CD14-positive monocyte (primary cell): ENCODE measurements around the gene HSPG2. TPM values are rescaled to one million over a fixed set of nuclear protein-coding genes. Genes with fewer than 3 reads are reported as not detected.

Source experiments
- DNase-seq, 3 donors: peaks; one replicate each; pipeline ENCODE4 v3.0.0-alpha.2; 2011 to 2022
- H2AFZ ChIP-seq: 2 replicates; pipeline ENCODE4 v1.6.0; 2012; ENCODE audit warnings: mild to moderate bottlenecking, low read depth, low read length, inconsistent platforms; ENCODE audit not compliant: insufficient read depth, poor library complexity, severe bottlenecking
- H3K27ac ChIP-seq, 2 donors: 1 replicate in 1 of 2; 2 replicates in 1 of 2; pipeline ENCODE4 v1.5.1; 2012 to 2013; ENCODE audit warnings: low read length in 2 of 2, control low read depth in 1 of 2, inconsistent platforms in 1 of 2, low read depth in 1 of 2, mild to moderate bottlenecking in 1 of 2
- H3K27me3 ChIP-seq, 2 donors: one replicate each; pipeline versions ENCODE4 v1.6.0 to v1.6.1; 2011 to 2013; ENCODE audit warnings: low read length in 2 of 2; ENCODE audit not compliant: control insufficient read depth in 2 of 2, insufficient read depth in 2 of 2
- H3K36me3 ChIP-seq, 2 donors: replicated peaks in 1 of 2; 1 replicate in 1 of 2; 2 replicates in 1 of 2; pipeline versions ENCODE4 v1.5.1 to v1.6.1; 2012 to 2013; ENCODE audit warnings: low read length in 2 of 2, control low read depth in 1 of 2, inconsistent platforms in 1 of 2, mild to moderate bottlenecking in 1 of 2; ENCODE audit not compliant: insufficient read depth in 2 of 2, control insufficient read depth in 1 of 2
- H3K4me1 ChIP-seq, 2 donors: 1 replicate in 1 of 2; 2 replicates in 1 of 2; pipeline versions ENCODE4 v1.5.1 to v1.6.1; 2012 to 2013; ENCODE audit warnings: low read length in 2 of 2, control low read depth in 1 of 2, inconsistent platforms in 1 of 2, mild to moderate bottlenecking in 1 of 2, moderate library complexity in 1 of 2; ENCODE audit not compliant: insufficient read depth in 2 of 2, control insufficient read depth in 1 of 2
- H3K4me2 ChIP-seq: replicated peaks from 2 replicates; pipeline ENCODE3; 2012; ENCODE audit warnings: low read length, moderate library complexity, mild to moderate bottlenecking; ENCODE audit not compliant: poor library complexity, severe bottlenecking; ENCODE audit errors: extremely low read depth
- H3K4me3 ChIP-seq, 3 experiments: fragments of 200-600 bp in 1 of 3; sonication (generic) in 1 of 3; replicated peaks in 1 of 3; 1 replicate in 2 of 3; 2 replicates in 1 of 3; pipeline ENCODE4 v1.5.1; 2011 to 2013; ENCODE audit warnings: low read length in 3 of 3, mild to moderate bottlenecking in 3 of 3, control low read depth in 2 of 3, low read depth in 2 of 3, inconsistent platforms in 1 of 3, moderate library complexity in 1 of 3
- H3K79me2 ChIP-seq: 2 replicates; pipeline ENCODE4 v1.6.0; 2012; ENCODE audit warnings: mild to moderate bottlenecking, control low read depth, inconsistent platforms, low read length, moderate library complexity; ENCODE audit not compliant: insufficient read depth
- H3K9ac ChIP-seq: 2 replicates; pipeline ENCODE4 v1.6.0; 2017; ENCODE audit warnings: low read length, mild to moderate bottlenecking; ENCODE audit not compliant: insufficient read depth, poor library complexity, severe bottlenecking
- H3K9me3 ChIP-seq, 2 donors: replicated peaks in 1 of 2; 1 replicate in 1 of 2; 2 replicates in 1 of 2; pipeline versions ENCODE4 v1.5.1 to v1.6.1; 2012 to 2013; ENCODE audit warnings: low read length in 2 of 2, control low read depth in 1 of 2; ENCODE audit not compliant: control insufficient read depth in 1 of 2, insufficient read depth in 1 of 2
- H4K20me1 ChIP-seq: 2 replicates; pipeline ENCODE4 v1.6.0; 2012; ENCODE audit warnings: mild to moderate bottlenecking, low read length, control low read depth, moderate library complexity; ENCODE audit not compliant: insufficient read depth
- H3K27ac Mint-ChIP-seq, 7 donors: one replicate each; pipeline ENCODE4 v1.8.0; 2020; ENCODE audit warnings: mild to moderate bottlenecking in 7 of 7, mixed read lengths in 7 of 7, moderate library complexity in 6 of 7, inconsistent platforms in 2 of 7
- H3K27me3 Mint-ChIP-seq, 3 donors: one replicate each; pipeline ENCODE4 v1.8.0; 2021 to 2022; ENCODE audit warnings: low read depth in 3 of 3, mild to moderate bottlenecking in 3 of 3, mixed read lengths in 3 of 3, moderate library complexity in 3 of 3, inconsistent platforms in 1 of 3
- H3K36me3 Mint-ChIP-seq, 2 donors: one replicate each; pipeline ENCODE4 v1.8.0; 2020; ENCODE audit warnings: mixed read lengths in 2 of 2, inconsistent platforms in 1 of 2, mild to moderate bottlenecking in 1 of 2
- H3K4me1 Mint-ChIP-seq: one replicate; pipeline ENCODE4 v1.8.0; 2020; ENCODE audit warnings: mild to moderate bottlenecking, mixed read lengths
- H3K4me3 Mint-ChIP-seq, 2 donors: one replicate each; pipeline ENCODE4 v1.8.0; 2020; ENCODE audit warnings: mild to moderate bottlenecking in 2 of 2, mixed read lengths in 2 of 2, moderate library complexity in 1 of 2
- H3K9me3 Mint-ChIP-seq, 7 donors: one replicate each; pipeline ENCODE4 v1.8.0; 2020 to 2022; ENCODE audit warnings: mixed read lengths in 7 of 7, mild to moderate bottlenecking in 6 of 7, moderate library complexity in 6 of 7, inconsistent platforms in 2 of 7
- CTCF ChIP-seq: fragments of 200-600 bp; IDR thresholded peaks from one replicate; pipeline ENCODE4 v1.8.0; 2022; ENCODE audit warnings: antibody characterized with exemption, mild to moderate bottlenecking
- WGBS: methylation state at CpG from one replicate; pipeline ENCODE4 v1.1.5; 2013; ENCODE audit warnings: missing lambda C conversion rate; ENCODE audit not compliant: insufficient coverage; 5-methylcytosine and 5-hydroxymethylcytosine counted together
- intact Hi-C, 2 donors: fragments of 100-400 bp; cut with micrococcal nuclease; formaldehyde crosslinking; loops; one replicate each; pipeline versions ENCODE4 v1.15.0 to v1.15.1; 2023
- polyA plus RNA-seq, 3 donors: library from polyadenylated mRNA; depleted of rRNA in 1 of 3; unstranded in 2 of 3; stranded (reverse) in 1 of 3; fragments of 300-500 nt in 2 of 3; fragments of >200 nt in 1 of 3; fragmentation: Illumina TruSeq in 2 of 3; gene quantifications; 1 replicate in 2 of 3; 2 replicates in 1 of 3; pipeline ENCODE4 v1.2.3, GENCODE V29; 2012 to 2021

Gene HSPG2
- polyA plus RNA-seq, 3 donors: 0.44 TPM; not detected in 2

- Mint-ChIP-seq H3K9me3 (peaks cover 10 to 25% (median 21%) of the 10 kb centered on the region in 7 donors), H3K4me1 (no peaks in the 10 kb centered on the region), H3K27me3 (peaks cover 0 to 5% (median 1%) of the 10 kb centered on the region in 3 donors), H3K36me3 (peaks cover 1 to 9% of the 10 kb centered on the region in 2 donors), H3K4me3 (no peak overlapping the region), H3K27ac (no peak overlapping the region)
- intact Hi-C loops: no loop called here
- Histone ChIP-seq H2AFZ (no peak overlapping the region), H3K9ac (no peak overlapping the region), H3K4me3 (no peak overlapping the region), H3K4me1 (no peaks in the 10 kb centered on the region), H3K9me3 (peaks cover 7 to 22% of the 10 kb centered on the region in 2 donors), H3K4me2 (no peak overlapping the region), H3K79me2 (no peaks in the 10 kb centered on the region), H3K27me3 (no peaks in the 10 kb centered on the region), H3K27ac (no peak overlapping the region), H3K36me3 (no peaks in the 10 kb centered on the region), H4K20me1 (no peaks in the 10 kb centered on the region)
- no peak for TF ChIP-seq CTCF
- 96% methylated on average over 13 of the region's 23 CpGs for WGBS
- no peak for DNase-seq
Measured at GRCh38 chr1:21830792-21831453, 106.2 kb downstream of the HSPG2 start.

DNA sequence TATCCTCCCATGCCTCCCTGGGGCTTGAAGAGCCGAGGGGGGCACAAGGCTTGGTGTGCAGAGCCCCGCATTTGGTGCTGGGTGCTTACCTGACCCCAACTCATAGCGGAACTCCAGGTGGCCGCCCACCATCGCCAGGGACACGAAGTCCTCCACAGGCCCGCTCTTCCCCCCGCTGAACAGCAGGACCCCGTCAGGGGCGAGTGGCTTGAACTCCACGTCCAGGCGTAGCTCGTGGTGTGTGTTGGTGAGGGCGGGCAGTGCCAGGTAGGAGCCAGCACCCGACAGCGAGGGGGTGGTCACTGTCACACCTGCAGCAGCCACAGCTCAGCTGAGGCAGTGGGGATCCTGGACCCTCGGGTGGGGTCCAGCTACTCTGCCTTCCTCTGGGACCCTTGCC is 107.8 kb downstream of the HSPG2 start:
- intact Hi-C loops: no loop called here
- Histone ChIP-seq H3K79me2 (no peaks in the 10 kb centered on the region), H3K36me3 (no peaks in the 10 kb centered on the region), H2AFZ (no peak overlapping the region), H3K27ac (no peak overlapping the region), H3K4me1 (peaks cover 0 to under 1% of the 10 kb centered on the region in 2 donors), H4K20me1 (no peaks in the 10 kb centered on the region), H3K4me3 (no peak overlapping the region), H3K9me3 (peaks cover 3 to 16% of the 10 kb centered on the region in 2 donors), H3K9ac (no peak overlapping the region), H3K27me3 (no peaks in the 10 kb centered on the region), H3K4me2 (no peak overlapping the region)
- H3K4me3 Mint-ChIP-seq: no peak overlapping the region
- TF ChIP-seq CTCF: no peak
- H3K4me1 Mint-ChIP-seq: no peaks in the 10 kb centered on the region
- 95% methylated on average over 17 of the region's 17 CpGs for WGBS
- H3K9me3 Mint-ChIP-seq: peaks cover 7 to 19% (median 15%) of the 10 kb centered on the region in 7 donors
- peaks cover under 1 to 2% of the 10 kb centered on the region in 2 donors for H3K36me3 Mint-ChIP-seq
- peaks cover 0 to 5% (median 2%) of the 10 kb centered on the region in 3 donors for H3K27me3 Mint-ChIP-seq
- DNase-seq: no peak
- H3K27ac Mint-ChIP-seq: no peak overlapping the region
